Measurements from ENCODE around the gene ADCY1. TPM values are rescaled to one million over a fixed set of nuclear protein-coding genes. Genes with fewer than 3 reads are reported as not detected.
A peak's percentile ranks its signal among the peaks of the same experiment; 100 is the strongest.
"Not testable (repeated sequence)": the region's sequence is repeated elsewhere in the genome, so short reads cannot be mapped to it uniquely, and the experiment has no call there.

The ADCY1 gene
- 5.5 TPM for total RNA-seq

- DNase-seq (ENCODE audit: low spot score) = no peak
- no peak for ATAC-seq
- intact Hi-C loops (cut with DNase I) = no loop called here
Measured at GRCh38 chr7:45573661-45574415, at the start of gene ADCY1. Gene ADCY1, plus strand, starts transcription at chr7:45574368. Its CDS starts 176 bp downstream, at chr7:45574544.

- intact Hi-C loops (cut with DNase I) = no loop called here
- peak; percentile 95 for ATAC-seq
- DNase-seq (ENCODE audit: low spot score) = no peak
Measured at GRCh38 chr7:45524445-45524844, 49.7 kb upstream of the ADCY1 start.

GRCh38 chr7:45525057-45525456 is 49.1 kb upstream of the ADCY1 start:
- DNase-seq (ENCODE audit: low spot score) = no peak
- ATAC-seq = peak; percentile 87

GRCh38 chr7:45543473-45543872 is 30.7 kb upstream of the ADCY1 start:
- no peak for DNase-seq (ENCODE audit: low spot score)
- intact Hi-C loops (cut with DNase I) = no loop called here
- ATAC-seq = no peak

More at GRCh38 chr7:45525057-45525456, 49.1 kb upstream of the ADCY1 start:
- intact Hi-C loops (cut with DNase I) = no loop called here

- intact Hi-C loops (cut with DNase I); DNase-seq (ENCODE audit: low spot score): not testable (repeated sequence)
- ATAC-seq = peak; percentile 36
Measured at GRCh38 chr7:45545105-45545710, 29.0 kb upstream of the ADCY1 start.

- intact Hi-C loops (cut with DNase I); DNase-seq (ENCODE audit: low spot score); ATAC-seq: not testable (repeated sequence)
Measured at GRCh38 chr7:45548917-45549316, 25.3 kb upstream of the ADCY1 start.

GRCh38 chr7:45563401-45563800 is 10.8 kb upstream of the ADCY1 start:
- ATAC-seq (no peak), DNase-seq (ENCODE audit: low spot score) (no peak)
- intact Hi-C loops (cut with DNase I) = no loop called here

- ATAC-seq (peak; percentile 50), DNase-seq (ENCODE audit: low spot score) (no peak)
- intact Hi-C loops (cut with DNase I) = no loop called here
Measured at GRCh38 chr7:45563941-45564461, 10.2 kb upstream of the ADCY1 start.

GRCh38 chr7:45564485-45564884 is 9.7 kb upstream of the ADCY1 start:
- no peak for DNase-seq (ENCODE audit: low spot score)
- ATAC-seq = no peak
- intact Hi-C loops (cut with DNase I) = no loop called here

- intact Hi-C loops (cut with DNase I) = no loop called here
- ATAC-seq = no peak
- DNase-seq (ENCODE audit: low spot score) = no peak
Measured at GRCh38 chr7:45564886-45565455, 9.2 kb upstream of the ADCY1 start.

- ATAC-seq (no peak), DNase-seq (ENCODE audit: low spot score) (no peak)
- intact Hi-C loops (cut with DNase I) = no loop called here
Measured at GRCh38 chr7:45566386-45566785, 7.8 kb upstream of the ADCY1 start.

GRCh38 chr7:45566961-45567360 is 7.2 kb upstream of the ADCY1 start:
- ATAC-seq = no peak
- intact Hi-C loops (cut with DNase I) = no loop called here
- no peak for DNase-seq (ENCODE audit: low spot score)

GRCh38 chr7:45567713-45568112 is 6.5 kb upstream of the ADCY1 start:
- intact Hi-C loops (cut with DNase I) = no loop called here
- DNase-seq (ENCODE audit: low spot score) = no peak
- no peak for ATAC-seq

- intact Hi-C loops (cut with DNase I) = no loop called here
- ATAC-seq = no peak
Measured at GRCh38 chr7:45568536-45569289, 5.5 kb upstream of the ADCY1 start.

GRCh38 chr7:45569290-45569685 is 4.9 kb upstream of the ADCY1 start:
- DNase-seq (ENCODE audit: low spot score) (no peak), ATAC-seq (no peak)
- intact Hi-C loops (cut with DNase I) = no loop called here

More at GRCh38 chr7:45568536-45569289, 5.5 kb upstream of the ADCY1 start:
- DNase-seq (ENCODE audit: low spot score) = no peak

- ATAC-seq = no peak
- intact Hi-C loops (cut with DNase I) = no loop called here
- DNase-seq (ENCODE audit: low spot score) = no peak
Measured at GRCh38 chr7:45570797-45571196, 3.4 kb upstream of the ADCY1 start.

GRCh38 chr7:45573204-45573603 is 964 bp upstream of the ADCY1 start:
- ATAC-seq (no peak), DNase-seq (ENCODE audit: low spot score) (no peak)
- intact Hi-C loops (cut with DNase I) = no loop called here

- no peak for DNase-seq (ENCODE audit: low spot score)
- no peak for ATAC-seq
- intact Hi-C loops (cut with DNase I) = no loop called here
Measured at GRCh38 chr7:45574416-45574668, 174 bp downstream of the ADCY1 start.

- no peak for DNase-seq (ENCODE audit: low spot score)
- peak; percentile 48 for ATAC-seq
- intact Hi-C loops (cut with DNase I) = no loop called here
Measured at GRCh38 chr7:45574669-45575500, 717 bp downstream of the ADCY1 start.
